ENCODE results near the gene PLGRKT.
"Not testable (repeated sequence)": the region's sequence is repeated elsewhere in the genome, so short reads cannot be mapped to it uniquely, and the experiment has no call there.

The PLGRKT gene

GRCh38 chr9:5321601-5322000 lies 116.1 kb downstream of the PLGRKT start:
- DNase-seq (ENCODE audit: low read depth in 1 of 2, low spot score in 1 of 2): not testable (repeated sequence)

GRCh38 chr9:5321058-5321457 lies 116.7 kb downstream of the PLGRKT start:
- DNase-seq (ENCODE audit: low read depth in 1 of 2, low spot score in 1 of 2): no peak

- not testable (repeated sequence) for DNase-seq (ENCODE audit: low read depth in 1 of 2, low spot score in 1 of 2)
These were observed 121.3 kb downstream of the PLGRKT start for GRCh38 chr9:5316406-5316805.

GRCh38 chr9:5315187-5315923 lies 122.4 kb downstream of the PLGRKT start:
- no peak for DNase-seq (ENCODE audit: low read depth in 1 of 2, low spot score in 1 of 2)

- no peak for DNase-seq (ENCODE audit: low read depth in 1 of 2, low spot score in 1 of 2)
These were observed 126.9 kb downstream of the PLGRKT start for GRCh38 chr9:5310851-5311250.

Data from activated CD4-positive, alpha-beta T cell treated with anti-CD3 and anti-CD28 coated beads, Interleukin-2, amount 50 U/mL, for 24 hours (primary cell).